Ecto neural progenitor cell (in vitro differentiated cells): ENCODE results near the gene CAMSAP2.
"Not testable (repeated sequence)": the region's sequence is repeated elsewhere in the genome, so short reads cannot be mapped to it uniquely, and the experiment has no call there.

Source experiments
- DNase-seq: peaks from one replicate; pipeline ENCODE4 v3.0.0-alpha.2; 2018; ENCODE audit warnings: low spot score

Gene CAMSAP2

GRCh38 chr1:200738949-200739651 is 407 bp downstream of the CAMSAP2 start:
- DNase-seq: peak; percentile 89

GRCh38 chr1:200739702-200740570 is 1.2 kb downstream of the CAMSAP2 start:
- no peak for DNase-seq

GRCh38 chr1:200740571-200741208 is 2.0 kb downstream of the CAMSAP2 start:
- no peak for DNase-seq

GRCh38 chr1:200741551-200742207 is 3.0 kb downstream of the CAMSAP2 start:
- no peak for DNase-seq

- no peak for DNase-seq
Observed at GRCh38 chr1:200744143-200744542, 5.5 kb downstream of the CAMSAP2 start.

- no peak for DNase-seq
Observed at GRCh38 chr1:200749090-200749489, 10.4 kb downstream of the CAMSAP2 start.

- not testable (repeated sequence) for DNase-seq
Observed at GRCh38 chr1:200750749-200751148, 12.1 kb downstream of the CAMSAP2 start.

GRCh38 chr1:200751717-200752116 is 13.0 kb downstream of the CAMSAP2 start:
- no peak for DNase-seq

GRCh38 chr1:200753650-200754198 is 15.0 kb downstream of the CAMSAP2 start:
- no peak for DNase-seq

GRCh38 chr1:200755456-200755855 is 16.8 kb downstream of the CAMSAP2 start:
- DNase-seq: no peak

- DNase-seq: no peak
Observed at GRCh38 chr1:200762089-200762488, 23.4 kb downstream of the CAMSAP2 start.

GRCh38 chr1:200767321-200767720 is 28.6 kb downstream of the CAMSAP2 start:
- DNase-seq: no peak

- DNase-seq: no peak
Observed at GRCh38 chr1:200771625-200772555, 33.2 kb downstream of the CAMSAP2 start.

- DNase-seq: no peak
Observed at GRCh38 chr1:200774311-200774710, 35.6 kb downstream of the CAMSAP2 start.

GRCh38 chr1:200774735-200775444 is 36.2 kb downstream of the CAMSAP2 start:
- DNase-seq: no peak

- no peak for DNase-seq
Observed at GRCh38 chr1:200775850-200776249, 37.2 kb downstream of the CAMSAP2 start.

GRCh38 chr1:200776949-200777348 is 38.3 kb downstream of the CAMSAP2 start:
- DNase-seq: no peak

GRCh38 chr1:200778766-200779165 is 40.1 kb downstream of the CAMSAP2 start:
- no peak for DNase-seq

- no peak for DNase-seq
Observed at GRCh38 chr1:200779326-200779725, 40.6 kb downstream of the CAMSAP2 start.
